Suprapubic skin (tissue), 4 donors: ENCODE data around the gene DHX35. TPM values are rescaled to one million over a fixed set of nuclear protein-coding genes. Genes with fewer than 3 reads are reported as not detected.

Experiments used
- DNase-seq, 2 donors: peaks; one replicate each; pipeline ENCODE4 v3.0.0-alpha.2; 2019; ENCODE audit warnings: low spot score in 2 of 2
- H3K27ac ChIP-seq: fragments of 200-600 bp; sonication (generic); one replicate; pipeline ENCODE4 v1.5.1; 2019
- H3K27me3 ChIP-seq: fragments of 200-600 bp; sonication (generic); one replicate; pipeline ENCODE4 v1.5.1; 2019
- H3K36me3 ChIP-seq: fragments of 200-600 bp; sonication (generic); one replicate; pipeline ENCODE4 v1.5.1; 2019
- H3K4me1 ChIP-seq: fragments of 200-600 bp; sonication (generic); one replicate; pipeline ENCODE4 v1.5.1; 2019
- H3K4me3 ChIP-seq: fragments of 200-600 bp; sonication (generic); one replicate; pipeline ENCODE4 v1.5.1; 2019; ENCODE audit warnings: mild to moderate bottlenecking
- H3K9me3 ChIP-seq: fragments of 200-600 bp; sonication (generic); one replicate; pipeline ENCODE4 v1.5.1; 2019
- CTCF ChIP-seq, 2 donors: fragments of 200-600 bp in 1 of 2; fragments of 450-650 bp in 1 of 2; sonication (generic) in 1 of 2; IDR thresholded peaks; one replicate each; pipeline ENCODE4 v1.5.1; 2016 to 2019; ENCODE audit warnings: antibody characterized with exemption in 2 of 2, mild to moderate bottlenecking in 1 of 2, moderate library complexity in 1 of 2
- EP300 ChIP-seq: sonication (generic); formaldehyde crosslinking; IDR thresholded peaks from one replicate; pipeline ENCODE4 v1.6.1; 2017; ENCODE audit warnings: antibody characterized with exemption
- POLR2A ChIP-seq, 2 donors: fragments of 450-650 bp; IDR thresholded peaks; one replicate each; pipeline ENCODE4 v1.6.1; 2017; ENCODE audit warnings: antibody characterized with exemption in 2 of 2, mild to moderate bottlenecking in 2 of 2, moderate library complexity in 2 of 2
- POLR2AphosphoS5 ChIP-seq, 3 donors: sonication (generic); formaldehyde crosslinking; IDR thresholded peaks; one replicate each; pipeline ENCODE4 v1.6.1; 2017; ENCODE audit warnings: antibody characterized with exemption in 3 of 3
- WGBS: methylation state at CpG from one replicate; pipeline ENCODE4 v1.1.5; 2018; 5-methylcytosine and 5-hydroxymethylcytosine counted together
- total RNA-seq, 4 donors: library from RNA; depleted of rRNA; stranded (reverse); fragments of >200 nt; gene quantifications; one replicate each; pipeline ENCODE4 v1.1.0, GENCODE V29; 2016

The DHX35 gene
- total RNA-seq, 4 donors from 2014 or later = 8.4 to 22.9 (median 11.9) TPM

DNA sequence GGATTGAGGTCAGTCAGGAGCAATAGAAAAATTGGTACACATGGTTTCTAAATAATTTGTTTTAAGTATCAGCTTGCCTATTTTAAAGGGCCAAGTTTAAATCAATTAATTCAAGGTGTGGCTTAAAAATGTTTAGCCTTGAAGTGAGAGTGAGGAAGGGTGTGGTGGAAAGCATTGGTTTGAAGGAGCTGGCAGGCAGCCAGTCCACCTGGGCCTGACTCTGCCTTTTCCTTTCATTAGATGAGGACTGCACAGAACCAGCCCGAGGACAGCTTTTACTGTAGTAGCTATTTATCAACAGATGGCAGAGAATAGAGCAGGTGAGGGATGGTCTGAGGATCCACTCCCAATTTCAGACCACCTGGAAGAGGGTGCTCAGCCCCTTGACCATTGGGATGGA is 42.4 kb downstream of the DHX35 start:
- Histone ChIP-seq H3K4me3 (no peak overlapping the region), H3K4me1 (peaks cover 7% of the 10 kb centered on the region), H3K9me3 (no peaks in the 10 kb centered on the region), H3K27me3 (no peaks in the 10 kb centered on the region), H3K36me3 (peaks cover 75% of the 10 kb centered on the region), H3K27ac (no peak overlapping the region)
- TF ChIP-seq POLR2AphosphoS5 (IDR thresholded peaks at IDR 0.05) = no peak
- TF ChIP-seq EP300 = no peak
- no peak for TF ChIP-seq POLR2A (IDR thresholded peaks at IDR 0.05)
- TF ChIP-seq CTCF (IDR thresholded peaks at IDR 0.05) = no peak
- 64% methylated on average over 1 of the region's 1 CpG for WGBS
- no peak for DNase-seq

DNA sequence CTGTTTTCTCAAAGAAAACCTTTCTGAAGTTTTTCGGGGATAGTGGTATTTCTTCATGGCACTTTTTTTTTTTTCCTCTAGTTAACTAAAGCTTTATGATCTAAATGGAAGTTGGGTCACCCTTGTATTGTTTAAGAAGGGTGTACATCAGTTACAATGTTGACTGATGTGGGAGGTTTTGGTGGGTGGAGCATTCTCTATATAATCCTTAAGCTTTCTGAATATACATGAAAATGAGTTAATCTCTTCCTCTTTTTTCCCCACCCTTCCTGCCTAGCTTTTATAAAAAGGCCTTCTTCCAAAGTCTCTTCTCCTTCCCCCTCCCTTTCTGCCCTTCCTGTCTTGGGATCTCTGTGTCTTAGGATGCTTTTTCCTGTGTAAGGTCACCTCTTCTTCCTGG is 47.2 kb downstream of the DHX35 start:
- no peak overlapping the region for H3K27ac ChIP-seq
- H3K36me3 ChIP-seq = peaks cover 50% of the 10 kb centered on the region
- TF ChIP-seq POLR2A (IDR thresholded peaks at IDR 0.05) (no peak), POLR2AphosphoS5 (IDR thresholded peaks at IDR 0.05) (no peak), EP300 (no peak), CTCF (IDR thresholded peaks at IDR 0.05) (no peak)
- H3K9me3 ChIP-seq = no peaks in the 10 kb centered on the region
- H3K4me1 ChIP-seq = peaks cover 7% of the 10 kb centered on the region
- no peaks in the 10 kb centered on the region for H3K27me3 ChIP-seq
- H3K4me3 ChIP-seq = no peak overlapping the region
- WGBS = 88% methylated on average over 1 of the region's 1 CpG
- no peak for DNase-seq

GRCh38 chr20:39010496-39010895 is 48.4 kb downstream of the DHX35 start:
- DNase-seq = no peak
- H3K9me3 ChIP-seq = no peaks in the 10 kb centered on the region
- no peak overlapping the region for H3K27ac ChIP-seq
- TF ChIP-seq POLR2A (IDR thresholded peaks at IDR 0.05) (no peak), POLR2AphosphoS5 (IDR thresholded peaks at IDR 0.05) (no peak), CTCF (IDR thresholded peaks at IDR 0.05) (no peak), EP300 (no peak)
- 94% methylated on average over 1 of the region's 1 CpG for WGBS
- H3K36me3 ChIP-seq = peaks cover 49% of the 10 kb centered on the region
- H3K4me3 ChIP-seq = no peak overlapping the region
- H3K27me3 ChIP-seq = no peaks in the 10 kb centered on the region
- no peaks in the 10 kb centered on the region for H3K4me1 ChIP-seq

DNA sequence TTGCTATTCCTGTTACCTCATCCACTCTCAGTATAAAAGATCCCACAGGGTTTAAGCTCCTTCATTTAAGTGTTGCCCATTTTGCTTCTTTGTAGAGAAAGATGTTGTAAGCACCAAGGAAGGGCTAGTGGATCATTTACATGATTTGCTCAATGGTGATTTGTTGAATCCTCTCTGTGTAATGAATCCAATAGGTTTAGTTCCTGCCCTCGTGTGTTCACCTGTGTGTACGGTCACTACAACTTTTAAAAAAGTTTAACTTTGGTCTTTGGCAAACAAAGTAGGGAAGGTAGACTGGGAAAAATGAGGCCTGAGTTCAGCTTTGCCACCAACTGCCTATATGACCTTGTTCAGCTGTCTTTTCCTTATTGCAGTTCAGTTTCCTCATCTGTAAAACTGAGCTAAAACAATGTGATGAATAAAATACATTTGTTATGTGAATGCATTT is 51.5 kb downstream of the DHX35 start:
- H3K36me3 ChIP-seq = peaks cover 42% of the 10 kb centered on the region

DNA sequence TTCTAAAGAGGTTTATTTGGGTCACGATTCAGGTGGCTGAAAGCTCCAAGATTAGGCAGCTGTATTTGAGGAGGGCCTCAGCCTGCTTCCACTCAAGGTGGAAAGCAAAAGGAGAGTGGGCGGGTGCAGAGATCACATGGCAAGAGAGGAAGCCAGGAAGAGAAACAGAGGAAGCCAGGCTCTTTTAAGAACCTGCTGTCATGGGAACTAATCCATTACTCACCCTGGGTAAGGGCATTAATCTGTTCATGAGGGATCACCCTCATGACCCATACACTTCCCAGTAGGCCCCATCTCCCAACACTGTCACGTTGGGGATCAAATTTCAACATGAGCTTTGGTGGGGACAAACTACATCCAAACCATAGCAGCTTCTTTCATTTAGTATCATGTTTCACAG is 53.9 kb downstream of the DHX35 start:
- Histone ChIP-seq H3K27ac (no peak overlapping the region), H3K27me3 (no peaks in the 10 kb centered on the region), H3K9me3 (no peaks in the 10 kb centered on the region), H3K36me3 (peaks cover 35% of the 10 kb centered on the region), H3K4me3 (no peak overlapping the region), H3K4me1 (peaks cover 4% of the 10 kb centered on the region)
- no peak for DNase-seq
- TF ChIP-seq POLR2A (IDR thresholded peaks at IDR 0.05) (no peak), EP300 (no peak), POLR2AphosphoS5 (IDR thresholded peaks at IDR 0.05) (no peak), CTCF (IDR thresholded peaks at IDR 0.05) (no peak)
- WGBS = 92% methylated on average over 3 of the region's 3 CpGs

More for the DNA sequence above, 51.5 kb downstream of the DHX35 start:
- no peak for DNase-seq
- Histone ChIP-seq H3K9me3 (no peaks in the 10 kb centered on the region), H3K4me1 (peaks cover 3% of the 10 kb centered on the region), H3K4me3 (no peak overlapping the region), H3K27me3 (no peaks in the 10 kb centered on the region), H3K27ac (no peak overlapping the region)
- TF ChIP-seq CTCF (IDR thresholded peaks at IDR 0.05) = no peak
- TF ChIP-seq EP300 = no peak
- TF ChIP-seq POLR2A (IDR thresholded peaks at IDR 0.05) = no peak
- TF ChIP-seq POLR2AphosphoS5 (IDR thresholded peaks at IDR 0.05) = no peak
- WGBS = 94% methylated on average over 2 of the region's 2 CpGs
